Anterior cingulate cortex (tissue), 58 donors: Measurements from ENCODE around the gene PDE1A.

Experiments
- DNase-seq, 58 donors: peaks; one replicate each; lab custom pipeline; 2025; lab: John Stamatoyannopoulos, UW

PDE1A gene

GRCh38 chr2:182359990-182360662 lies 66.7 kb downstream of the PDE1A start:
- DNase-seq = no peak

GRCh38 chr2:182359027-182359989 lies 67.5 kb downstream of the PDE1A start:
- DNase-seq = no peak

GRCh38 chr2:182358601-182359000 lies 68.2 kb downstream of the PDE1A start:
- no peak for DNase-seq

GRCh38 chr2:182355815-182356214 lies 71.0 kb downstream of the PDE1A start:
- DNase-seq = no peak

- no peak for DNase-seq
These were observed 75.4 kb downstream of the PDE1A start for GRCh38 chr2:182351427-182351826.

- DNase-seq = no peak
These were observed 77.6 kb downstream of the PDE1A start for GRCh38 chr2:182349268-182349667.

GRCh38 chr2:182345384-182345783 lies 81.5 kb downstream of the PDE1A start:
- DNase-seq = no peak

GRCh38 chr2:182330451-182331305 lies 96.2 kb downstream of the PDE1A start:
- DNase-seq = no peak

GRCh38 chr2:182324665-182325064 lies 102.2 kb downstream of the PDE1A start:
- no peak for DNase-seq

GRCh38 chr2:182321096-182321495 lies 105.7 kb downstream of the PDE1A start:
- DNase-seq = no peak

GRCh38 chr2:182319556-182320505 lies 107.0 kb downstream of the PDE1A start:
- no peak for DNase-seq

- DNase-seq = peak in 6 of 58 donors; percentile 1 to 57 (median 8)
These were observed 108.2 kb downstream of the PDE1A start for GRCh38 chr2:182318466-182319220.

GRCh38 chr2:182316950-182317349 lies 109.9 kb downstream of the PDE1A start:
- DNase-seq = no peak

GRCh38 chr2:182302972-182303371 lies 123.9 kb downstream of the PDE1A start:
- no peak for DNase-seq

GRCh38 chr2:182302174-182302573 lies 124.7 kb downstream of the PDE1A start:
- DNase-seq = no peak

- DNase-seq = no peak
These were observed 125.7 kb downstream of the PDE1A start for GRCh38 chr2:182301093-182301492.

GRCh38 chr2:182300608-182301007 lies 126.2 kb downstream of the PDE1A start:
- no peak for DNase-seq

GRCh38 chr2:182299632-182300031 lies 127.2 kb downstream of the PDE1A start:
- DNase-seq = no peak

GRCh38 chr2:182298456-182298855 lies 128.4 kb downstream of the PDE1A start:
- no peak for DNase-seq
